Endometrial microvascular endothelial cells (primary cell): Measurements from ENCODE around the gene PAQR8. TPM values are rescaled to one million over a fixed set of nuclear protein-coding genes. Genes with fewer than 3 reads are reported as not detected.

ENCODE experiments used
- in situ Hi-C: cut with HindIII; loops from 2 replicates; pipeline ENCODE4 v1.10.0; 2017; ENCODE audit warnings: low sequenced_read_pairs, low pct_unique_long_range_greater_than_20kb; ENCODE audit errors: inconsistent ontology term
- total RNA-seq: library from RNA; depleted of rRNA; stranded (reverse); fragments of >200 nt; gene quantifications from one replicate; pipeline ENCODE4 v1.2.3, GENCODE V29; 2015; ENCODE audit errors: inconsistent ontology term

PAQR8 gene
- total RNA-seq = 19.0 TPM

GRCh38 chr6:52361945-52362442 lies at the start of gene PAQR8:
PAQR8 (plus strand) TSS chr6:52362151; CDS start chr6:52403214, 41,063 bp downstream.
- in situ Hi-C loops = no loop called here

- in situ Hi-C loops = no loop called here
Measured at GRCh38 chr6:52312461-52312860, 49.5 kb upstream of the PAQR8 start.

GRCh38 chr6:52314752-52315151 lies 47.2 kb upstream of the PAQR8 start:
- in situ Hi-C loops = no loop called here

- in situ Hi-C loops = no loop called here
Measured at GRCh38 chr6:52317211-52317610, 44.7 kb upstream of the PAQR8 start.

GRCh38 chr6:52317841-52318581 lies 43.9 kb upstream of the PAQR8 start:
- in situ Hi-C loops = no loop called here

- in situ Hi-C loops = no loop called here
Measured at GRCh38 chr6:52324189-52324588, 37.8 kb upstream of the PAQR8 start.

GRCh38 chr6:52325695-52326471 lies 36.1 kb upstream of the PAQR8 start:
- in situ Hi-C loops = no loop called here

- in situ Hi-C loops = no loop called here
Measured at GRCh38 chr6:52326540-52327364, 35.2 kb upstream of the PAQR8 start.

GRCh38 chr6:52328303-52328662 lies 33.7 kb upstream of the PAQR8 start:
- in situ Hi-C loops = no loop called here

GRCh38 chr6:52328729-52329128 lies 33.2 kb upstream of the PAQR8 start:
- in situ Hi-C loops = no loop called here

- in situ Hi-C loops = no loop called here
Measured at GRCh38 chr6:52330470-52330869, 31.5 kb upstream of the PAQR8 start.

- in situ Hi-C loops = no loop called here
Measured at GRCh38 chr6:52331793-52332457, 30.0 kb upstream of the PAQR8 start.

- in situ Hi-C loops = no loop called here
Measured at GRCh38 chr6:52333840-52334200, 28.1 kb upstream of the PAQR8 start.

GRCh38 chr6:52335576-52335975 lies 26.4 kb upstream of the PAQR8 start:
- in situ Hi-C loops = no loop called here

- in situ Hi-C loops = no loop called here
Measured at GRCh38 chr6:52336919-52337561, 24.9 kb upstream of the PAQR8 start.

GRCh38 chr6:52337633-52338290 lies 24.2 kb upstream of the PAQR8 start:
- in situ Hi-C loops = no loop called here

- in situ Hi-C loops = no loop called here
Measured at GRCh38 chr6:52340603-52340880, 21.4 kb upstream of the PAQR8 start.

- in situ Hi-C loops = no loop called here
Measured at GRCh38 chr6:52341561-52342260, 20.2 kb upstream of the PAQR8 start.
